Activated T-cell treated with anti-CD3 and anti-CD28 coated beads, Interleukin-2, amount 50 U/mL, for 1 hour (primary cell): Measurements from ENCODE around the gene COA1.
"Not testable (repeated sequence)": the region's sequence is repeated elsewhere in the genome, so short reads cannot be mapped to it uniquely, and the experiment has no call there.

Source experiments
- DNase-seq: peaks from one replicate; pipeline ENCODE4 v3.0.0-alpha.2; 2020

Gene COA1

GRCh38 chr7:43625453-43625852 is 103.9 kb downstream of the COA1 start:
- DNase-seq = no peak

DNA sequence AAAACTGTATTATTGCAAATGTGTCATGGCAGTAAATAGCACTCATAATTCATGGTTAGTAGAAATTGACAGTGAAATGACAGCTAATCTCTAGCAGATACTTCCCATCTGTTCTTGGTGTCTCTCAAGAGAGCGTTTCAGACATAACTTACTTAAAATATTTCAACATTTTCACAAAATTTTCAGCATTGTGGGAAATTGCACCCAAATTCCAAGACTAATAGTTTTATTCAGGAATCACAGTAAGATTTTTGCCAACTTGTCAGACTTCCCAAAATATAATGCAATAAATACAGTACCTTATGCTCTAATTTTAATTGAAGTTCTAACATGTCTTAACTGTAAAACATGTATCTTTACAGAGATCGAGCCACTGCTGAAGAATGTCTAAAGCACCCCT is 105.2 kb downstream of the COA1 start:
- no peak for DNase-seq

GRCh38 chr7:43621729-43622448 is 107.4 kb downstream of the COA1 start:
- DNase-seq = no peak

DNA sequence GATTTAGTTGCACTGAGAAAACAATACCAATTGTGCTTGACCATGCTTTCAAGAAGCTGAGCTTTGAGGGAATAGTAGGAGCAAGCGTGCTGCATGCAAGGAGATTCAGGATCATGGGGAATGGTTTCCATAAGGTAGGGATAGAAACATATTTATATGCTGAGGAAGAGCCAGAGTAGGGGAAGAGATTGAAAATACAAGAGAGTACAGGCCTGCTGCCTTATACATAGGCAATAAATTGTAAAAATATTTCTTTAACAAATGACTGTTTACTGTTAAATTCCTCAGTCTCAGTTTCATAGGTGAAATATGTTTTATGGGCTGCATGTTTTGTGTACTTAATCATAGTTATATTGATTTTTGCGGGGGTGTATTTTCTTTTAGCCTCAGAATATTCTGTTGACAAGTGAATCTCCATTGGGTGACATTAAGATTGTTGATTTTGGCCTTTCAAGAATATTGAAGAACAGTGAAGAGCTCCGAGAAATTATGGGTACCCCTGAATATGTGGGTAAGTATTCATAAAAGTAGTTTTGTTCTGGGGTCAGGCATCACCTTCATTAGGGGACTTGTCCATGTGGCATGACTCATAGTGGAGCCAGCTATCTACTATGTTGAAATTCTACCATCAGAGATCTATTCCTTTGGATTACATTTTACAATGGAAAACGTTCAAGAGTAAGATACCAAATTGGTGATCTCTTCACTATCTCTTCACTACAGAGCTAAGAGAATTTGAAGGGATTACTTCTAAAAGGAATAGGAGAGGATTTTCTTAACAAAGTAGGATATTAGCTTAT is 109.9 kb downstream of the COA1 start:
- no peak for DNase-seq

DNA sequence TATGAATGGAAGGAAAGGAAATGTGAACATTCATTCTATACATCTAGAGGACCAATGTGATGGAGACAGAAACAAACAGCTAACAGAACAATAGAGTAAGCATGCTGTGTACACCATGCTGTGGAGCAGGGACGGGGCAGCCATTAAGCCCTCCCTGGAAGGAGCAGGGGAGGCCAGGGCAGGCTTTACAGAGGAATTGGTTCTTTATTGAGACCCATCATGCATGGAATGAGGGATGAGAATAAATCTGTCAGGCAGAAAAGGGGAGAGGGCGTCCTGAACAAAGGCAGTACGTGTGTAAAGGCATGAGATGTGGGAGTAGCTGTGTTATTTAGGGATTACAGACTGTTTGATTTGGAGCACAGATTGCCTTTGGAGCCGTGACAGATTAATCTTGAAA is 111.2 kb downstream of the COA1 start:
- no peak for DNase-seq

DNA sequence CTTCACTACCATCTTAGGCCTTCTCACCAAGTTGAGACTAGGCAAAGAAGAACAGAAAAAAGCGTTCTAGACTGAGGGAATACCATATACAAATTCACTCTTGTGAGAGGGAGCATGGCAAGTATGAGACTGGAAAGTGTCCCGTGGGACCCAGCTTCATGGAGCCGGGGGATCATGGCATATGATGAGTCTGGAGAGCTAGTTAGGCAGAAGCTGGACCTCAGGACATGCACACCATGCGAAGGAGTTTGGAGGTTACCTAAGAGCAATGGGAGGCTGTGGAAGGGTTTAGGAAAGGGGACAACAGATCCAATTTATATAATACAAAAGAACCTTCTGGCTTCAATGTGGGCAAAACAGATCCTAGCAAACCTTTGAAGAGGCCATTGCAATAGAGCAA is 112.3 kb downstream of the COA1 start:
- no peak for DNase-seq

DNA sequence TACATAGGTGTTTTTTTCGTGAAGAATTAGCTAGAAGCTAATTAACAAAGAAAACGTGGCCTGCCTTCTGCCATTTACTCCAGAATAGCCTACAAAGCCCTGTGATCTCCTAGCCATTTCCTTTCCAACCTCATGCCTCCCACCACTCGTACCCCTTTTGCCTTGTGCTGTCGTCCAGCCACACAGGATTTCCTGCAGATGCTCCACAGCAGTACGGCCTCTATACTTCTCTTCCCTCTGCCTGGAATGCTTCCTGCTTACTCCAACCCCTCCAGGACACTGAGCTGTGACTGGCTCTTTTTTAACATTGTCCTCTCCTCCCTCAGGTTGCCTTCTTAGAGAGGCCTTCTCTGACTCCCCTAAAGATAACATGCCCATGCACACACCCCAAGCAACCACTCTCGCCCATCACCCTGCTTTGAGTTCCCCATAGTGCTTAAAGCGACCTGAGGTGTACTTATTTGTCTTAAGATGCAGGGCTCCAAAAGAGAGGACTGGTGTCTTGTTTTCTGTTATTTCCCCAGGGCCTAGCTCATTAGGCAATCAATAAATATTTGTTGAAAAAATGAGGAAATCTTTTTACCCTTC is 113.7 kb downstream of the COA1 start:
- no peak for DNase-seq

GRCh38 chr7:43612599-43613589 is 116.4 kb downstream of the COA1 start:
- DNase-seq = no peak

DNA sequence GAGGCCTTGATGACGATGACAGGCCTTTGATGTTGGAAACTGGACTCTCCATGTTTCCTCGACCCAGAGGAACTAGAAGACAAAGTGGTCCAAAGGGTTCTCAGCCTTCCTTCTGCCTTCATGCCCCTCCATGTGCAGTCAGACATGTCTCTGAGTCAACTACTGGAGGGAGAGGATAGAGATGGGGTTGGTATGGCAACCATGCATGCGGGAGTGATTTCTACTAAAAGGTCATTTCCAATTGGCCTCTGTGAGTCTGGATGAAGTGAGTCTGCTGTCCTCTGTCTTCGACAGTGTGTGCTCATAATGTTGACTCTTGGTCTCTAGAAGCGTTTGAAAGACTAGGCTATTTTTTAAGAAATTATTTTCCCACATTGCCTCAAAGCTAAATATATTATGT is 117.2 kb downstream of the COA1 start:
- DNase-seq = no peak

DNA sequence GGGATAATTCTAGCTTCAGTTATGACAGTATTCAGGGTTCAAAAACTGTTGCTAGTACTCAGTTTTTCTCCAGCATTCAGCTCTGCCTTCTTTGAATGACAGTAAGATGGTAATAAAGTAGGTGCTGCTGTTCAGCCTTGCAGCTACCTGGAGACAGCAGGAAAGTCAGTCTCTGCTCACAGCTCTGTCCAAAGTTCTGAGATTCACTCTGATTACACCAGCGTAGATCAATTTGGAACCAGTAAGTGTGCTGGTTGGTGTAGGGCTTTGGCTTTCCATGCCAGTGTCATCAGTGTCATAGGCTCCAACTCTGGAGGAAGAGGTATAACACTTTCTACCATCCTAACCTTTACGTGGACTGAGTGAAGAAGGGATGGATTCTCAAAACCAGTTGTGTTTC is 120.2 kb downstream of the COA1 start:
- no peak for DNase-seq

DNA sequence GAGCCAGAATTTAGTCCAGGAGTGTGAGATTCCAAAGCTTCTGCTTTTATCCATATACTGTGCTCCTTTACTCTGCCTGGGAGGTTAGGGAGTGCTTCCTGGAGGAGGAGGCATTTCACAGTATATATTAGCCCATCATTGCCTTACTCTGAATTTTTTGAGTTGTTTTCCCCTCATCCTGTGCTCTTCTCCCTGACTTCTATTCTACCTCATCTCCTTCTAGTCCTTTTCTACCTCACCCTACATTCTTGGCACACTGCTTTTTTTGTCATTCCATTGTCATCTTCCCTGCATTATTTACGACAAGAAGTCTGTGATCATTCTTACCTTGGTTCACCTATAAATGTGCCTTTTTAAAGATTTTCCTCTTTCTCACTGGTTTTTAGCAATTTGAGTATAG is 125.1 kb downstream of the COA1 start:
- DNase-seq = no peak

DNA sequence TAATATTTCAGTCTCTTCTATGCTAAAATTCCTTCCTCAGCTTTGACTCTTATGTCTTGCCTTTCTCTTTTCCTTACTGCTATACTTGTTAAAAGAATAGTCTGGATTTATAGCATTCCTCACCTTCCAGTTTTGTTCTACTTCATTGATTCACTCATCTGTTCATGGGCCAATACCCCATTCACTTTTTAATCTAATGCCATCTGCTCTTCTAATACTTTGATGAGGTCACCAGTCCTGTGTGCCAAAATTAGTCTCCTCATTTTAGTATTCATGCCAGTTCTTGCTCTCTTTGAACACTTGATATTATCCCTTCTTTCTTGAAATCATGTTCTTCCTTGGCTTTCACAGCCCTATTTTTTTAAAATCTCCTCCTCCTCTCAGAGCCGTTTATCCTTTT is 127.1 kb downstream of the COA1 start:
- no peak for DNase-seq

- no peak for DNase-seq
Measured at GRCh38 chr7:43600056-43600455, 129.3 kb downstream of the COA1 start.

DNA sequence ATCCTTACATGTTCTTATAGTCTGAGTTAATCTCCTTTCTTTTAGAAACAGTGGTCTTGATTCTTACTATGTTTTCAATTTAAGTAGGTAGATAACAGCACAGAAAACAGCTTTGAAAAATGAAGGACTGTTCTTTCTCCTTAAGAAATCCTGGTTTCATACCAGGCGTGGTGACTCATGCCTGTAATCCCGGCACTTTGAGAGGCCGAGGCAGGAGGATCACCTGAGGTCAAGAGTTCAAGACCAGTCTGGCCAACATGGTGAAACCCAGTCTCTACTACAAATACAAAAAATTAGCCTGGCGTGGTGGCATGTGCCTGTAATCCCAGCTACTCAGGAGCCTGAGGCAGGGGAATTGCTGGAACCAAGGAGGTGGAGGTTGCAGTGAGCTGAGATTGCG is 132.9 kb downstream of the COA1 start:
- DNase-seq = not testable (repeated sequence)

DNA sequence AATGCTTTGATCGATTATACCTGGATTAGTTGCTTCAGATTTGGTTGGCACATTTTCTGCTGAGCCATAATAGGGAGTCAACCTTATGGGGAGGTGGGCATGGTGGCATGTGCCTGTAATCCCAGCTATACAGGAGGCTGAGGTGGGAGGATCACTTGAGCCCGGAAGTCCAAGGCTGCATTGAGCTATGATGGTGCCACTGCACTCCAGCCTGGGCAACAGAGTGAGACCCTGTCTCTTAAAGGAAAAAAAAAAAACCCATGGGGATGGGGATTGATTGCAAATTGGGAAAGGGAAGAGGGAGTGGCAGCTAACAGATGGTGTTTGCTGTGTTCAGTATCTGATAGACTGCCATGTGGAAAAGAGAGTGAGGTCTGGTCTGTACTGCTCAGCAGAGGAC is 135.3 kb downstream of the COA1 start:
- no peak for DNase-seq

- DNase-seq = no peak
Measured at GRCh38 chr7:43593010-43593409, 136.3 kb downstream of the COA1 start.

DNA sequence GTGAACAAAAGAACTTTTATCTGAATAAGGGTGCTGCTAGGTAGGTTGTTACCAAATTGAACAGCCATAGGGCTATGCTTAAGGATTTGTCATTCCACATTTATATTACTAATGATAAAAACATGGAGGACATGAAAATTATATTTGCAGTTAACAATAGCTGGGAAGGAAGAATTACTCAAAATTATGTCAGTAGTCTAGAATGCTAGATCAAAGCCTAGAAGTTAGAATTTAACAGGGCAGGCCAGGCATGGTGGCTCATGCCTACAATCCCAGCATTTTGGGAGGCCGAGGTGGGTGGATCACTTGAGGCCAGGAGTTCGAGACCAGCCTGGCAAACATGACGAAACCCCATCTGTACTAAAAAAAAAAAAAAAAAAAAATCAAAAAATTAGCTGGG is 137.0 kb downstream of the COA1 start:
- no peak for DNase-seq

DNA sequence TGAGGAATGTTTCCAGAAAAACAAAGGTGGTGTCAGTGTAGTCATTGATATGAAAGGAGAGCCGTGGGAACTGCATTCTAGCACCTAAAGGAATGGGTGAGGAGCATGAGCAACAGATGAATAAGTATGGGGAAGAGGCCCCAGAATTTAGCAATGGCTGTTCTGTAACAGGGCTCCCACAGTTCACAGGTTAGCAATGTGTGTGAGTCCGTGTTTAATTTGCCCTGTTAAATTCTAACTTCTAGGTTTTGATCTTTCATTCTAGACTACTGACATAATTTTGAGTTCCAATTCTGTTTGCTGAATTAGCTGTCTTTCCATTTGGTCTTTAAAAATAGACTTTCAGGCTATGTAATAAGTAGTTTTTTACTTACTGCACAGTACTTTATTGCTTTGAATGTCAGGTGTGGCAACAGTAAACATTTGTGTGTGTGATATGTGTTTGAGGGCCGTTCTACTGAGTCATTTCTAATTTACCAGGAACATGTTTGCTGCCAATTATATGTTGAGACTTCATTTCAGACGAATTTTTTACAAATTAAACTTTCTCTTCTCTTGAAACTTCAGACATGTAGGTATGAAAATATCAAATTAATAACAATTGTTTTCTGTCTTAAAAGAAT is 137.7 kb downstream of the COA1 start:
- no peak for DNase-seq

DNA sequence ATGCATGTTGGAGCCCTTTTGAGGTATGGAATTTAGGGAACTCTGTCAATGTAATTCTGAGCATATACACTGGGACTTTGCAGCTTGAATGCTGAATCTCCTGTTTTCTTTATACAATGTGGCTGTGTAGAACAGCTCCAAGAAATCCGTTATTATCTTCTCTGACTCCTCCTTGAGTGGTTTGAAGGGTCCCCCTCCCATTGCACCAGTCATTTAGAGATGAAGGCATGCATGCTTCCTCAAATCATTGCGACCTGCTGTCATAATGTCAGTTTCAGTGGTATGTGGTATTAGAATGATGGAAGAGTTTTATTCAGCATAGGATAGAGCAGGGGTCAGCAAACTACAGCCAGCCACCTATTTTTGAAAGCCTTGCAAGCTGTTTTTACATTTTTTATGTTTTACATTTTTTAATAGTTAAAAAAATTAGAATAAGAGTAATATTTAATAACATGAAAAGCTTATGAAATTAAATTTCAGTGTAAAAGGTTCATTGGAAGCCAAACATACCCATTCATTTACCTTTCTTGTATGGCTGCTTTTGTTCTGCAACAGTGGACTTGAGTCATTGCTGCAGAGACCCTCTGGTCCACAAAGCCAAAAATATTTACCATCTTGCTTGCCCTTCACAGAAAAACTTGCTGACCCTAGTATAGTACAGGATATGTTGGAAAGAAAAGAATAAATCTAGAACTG is 138.3 kb downstream of the COA1 start:
- DNase-seq = no peak

- DNase-seq = no peak
Measured at GRCh38 chr7:43589728-43590127, 139.6 kb downstream of the COA1 start.
